ENCODE data around the gene TRIP13. TPM values are rescaled to one million over a fixed set of nuclear protein-coding genes. Genes with fewer than 3 reads are reported as not detected.

The TRIP13 gene
- total RNA-seq, 1 experiment from 2014 or later, result 45.9 TPM

DNA sequence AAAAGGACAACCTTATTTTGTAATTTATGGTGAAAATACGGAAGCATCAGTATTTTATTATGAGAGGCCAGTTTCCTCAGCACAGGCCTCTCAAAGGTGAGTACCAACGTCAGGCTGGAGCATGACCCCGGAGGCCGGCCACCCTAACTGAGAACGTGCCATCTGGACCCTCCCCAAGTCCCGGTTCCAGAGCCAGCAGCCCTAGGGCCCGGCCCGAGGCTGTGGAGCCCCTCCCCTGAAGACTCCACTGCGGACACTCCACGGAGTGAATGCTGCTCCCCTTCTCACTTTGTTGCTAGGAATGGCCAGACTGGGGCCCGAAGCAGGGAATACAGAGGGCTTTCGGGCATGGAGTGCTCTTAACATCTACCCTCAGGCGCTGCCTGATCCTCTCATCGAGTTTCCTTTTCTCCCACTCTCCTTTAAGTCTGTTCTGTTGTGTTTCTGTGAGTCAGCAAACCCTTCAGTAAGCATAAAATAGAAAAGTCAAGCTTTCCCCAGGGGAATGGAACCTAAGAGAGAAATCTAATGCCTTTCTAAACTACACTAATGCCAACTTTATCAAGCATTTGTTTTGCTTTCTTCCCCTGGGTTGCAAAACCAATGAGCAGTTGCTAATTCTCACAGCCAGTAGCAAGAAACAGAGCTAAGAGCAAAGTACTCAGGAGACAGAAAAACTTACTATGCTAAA, 4.6 kb upstream of the TRIP13 start:
- DNase-seq (ENCODE audit: low read depth, low spot score) (no peak), ATAC-seq (no peak)
- Histone ChIP-seq H3K36me3 (ENCODE audit: control insufficient read depth, insufficient read depth, low read length) (peaks cover 32% of the 10 kb centered on the region), H3K9me3 (ENCODE audit: control insufficient read depth, insufficient read depth, low read depth, low read length) (no peaks in the 10 kb centered on the region), H3K4me1 (ENCODE audit: control insufficient read depth, insufficient read depth, low read length) (peaks cover 13% of the 10 kb centered on the region; the same call in 1 of the 2 replicates), H3K27me3 (ENCODE audit: control insufficient read depth, insufficient read depth, low read length) (no peaks in the 10 kb centered on the region), H3K27ac (ENCODE audit: low read length) (no peak overlapping the region), H3K4me3 (ENCODE audit: low read depth in 2 of 2, low read length in 2 of 2) (no peak overlapping the region)
- BruUV-seq (replicated peaks), result no TSS peak
- intact Hi-C loops (cut with micrococcal nuclease; ENCODE audit: unreplicated experiment) (no loop called here), in situ Hi-C loops (cut with HindIII; ENCODE audit: low pct_unique_long_range_greater_than_20kb, low sequenced_read_pairs) (no loop called here)
- no peak for TF ChIP-seq POLR2AphosphoS5 (IDR thresholded peaks at IDR 0.05; ENCODE audit: low read depth, low read length)
- TF ChIP-seq CTCF (IDR thresholded peaks at IDR 0.05), result no peak
- TF ChIP-seq, protein P1, sequence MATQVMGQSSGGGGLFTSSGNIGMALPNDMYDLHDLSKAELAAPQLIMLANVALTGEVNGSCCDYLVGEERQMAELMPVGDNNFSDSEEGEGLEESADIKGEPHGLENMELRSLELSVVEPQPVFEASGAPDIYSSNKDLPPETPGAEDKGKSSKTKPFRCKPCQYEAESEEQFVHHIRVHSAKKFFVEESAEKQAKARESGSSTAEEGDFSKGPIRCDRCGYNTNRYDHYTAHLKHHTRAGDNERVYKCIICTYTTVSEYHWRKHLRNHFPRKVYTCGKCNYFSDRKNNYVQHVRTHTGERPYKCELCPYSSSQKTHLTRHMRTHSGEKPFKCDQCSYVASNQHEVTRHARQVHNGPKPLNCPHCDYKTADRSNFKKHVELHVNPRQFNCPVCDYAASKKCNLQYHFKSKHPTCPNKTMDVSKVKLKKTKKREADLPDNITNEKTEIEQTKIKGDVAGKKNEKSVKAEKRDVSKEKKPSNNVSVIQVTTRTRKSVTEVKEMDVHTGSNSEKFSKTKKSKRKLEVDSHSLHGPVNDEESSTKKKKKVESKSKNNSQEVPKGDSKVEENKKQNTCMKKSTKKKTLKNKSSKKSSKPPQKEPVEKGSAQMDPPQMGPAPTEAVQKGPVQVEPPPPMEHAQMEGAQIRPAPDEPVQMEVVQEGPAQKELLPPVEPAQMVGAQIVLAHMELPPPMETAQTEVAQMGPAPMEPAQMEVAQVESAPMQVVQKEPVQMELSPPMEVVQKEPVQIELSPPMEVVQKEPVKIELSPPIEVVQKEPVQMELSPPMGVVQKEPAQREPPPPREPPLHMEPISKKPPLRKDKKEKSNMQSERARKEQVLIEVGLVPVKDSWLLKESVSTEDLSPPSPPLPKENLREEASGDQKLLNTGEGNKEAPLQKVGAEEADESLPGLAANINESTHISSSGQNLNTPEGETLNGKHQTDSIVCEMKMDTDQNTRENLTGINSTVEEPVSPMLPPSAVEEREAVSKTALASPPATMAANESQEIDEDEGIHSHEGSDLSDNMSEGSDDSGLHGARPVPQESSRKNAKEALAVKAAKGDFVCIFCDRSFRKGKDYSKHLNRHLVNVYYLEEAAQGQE (IDR thresholded peaks at IDR 0.05; ENCODE audit: insufficient read depth in 1 of 2, low read depth in 2 of 2, low read length in 1 of 2), result no peak
- no peak for TF ChIP-seq TCF7L2 (IDR thresholded peaks at IDR 0.05; ENCODE audit: low read depth, low read length)
- TF ChIP-seq SIN3A (IDR thresholded peaks at IDR 0.05; ENCODE audit: borderline replicate concordance, insufficient read depth, low read depth, low read length), result no peak
- CTCF ChIA-PET, result no interaction called here
- POLR2A ChIA-PET, result interaction anchor here (1.1 kb wide), 1 partner anchor 215 kb away, joined by 7 read pairs; no protein-coding TSS in a partner anchor

DNA sequence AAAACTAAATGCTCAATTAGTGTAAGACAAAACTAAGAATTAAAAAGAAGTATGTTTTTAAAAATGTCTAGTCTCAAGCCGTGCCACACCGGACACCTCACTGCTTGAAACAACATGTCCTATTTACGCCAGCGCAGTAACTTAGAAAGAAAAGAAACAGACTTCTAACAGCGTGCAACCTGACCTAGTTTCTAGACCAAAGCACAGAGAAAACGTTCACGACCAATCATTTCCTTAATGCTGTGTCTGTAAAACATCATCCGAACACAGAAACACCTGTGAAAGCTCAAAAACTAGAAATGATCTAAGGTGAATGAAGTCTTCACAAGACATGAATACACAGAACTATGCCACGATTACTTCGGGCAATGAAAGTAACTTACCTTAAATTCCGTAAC, 4.0 kb upstream of the TRIP13 start:
- intact Hi-C loops (cut with micrococcal nuclease; ENCODE audit: unreplicated experiment), result no loop called here

More for the DNA sequence above, 4.0 kb upstream of the TRIP13 start:
- BruUV-seq (replicated peaks), result no TSS peak
- Histone ChIP-seq H3K4me1 (ENCODE audit: control insufficient read depth, insufficient read depth, low read length) (peaks cover 15% of the 10 kb centered on the region; the same call in 1 of the 2 replicates), H3K36me3 (ENCODE audit: control insufficient read depth, insufficient read depth, low read length) (peaks cover 32% of the 10 kb centered on the region), H3K9me3 (ENCODE audit: control insufficient read depth, insufficient read depth, low read depth, low read length) (no peaks in the 10 kb centered on the region), H3K27ac (ENCODE audit: low read length) (no peak overlapping the region), H3K27me3 (ENCODE audit: control insufficient read depth, insufficient read depth, low read length) (no peaks in the 10 kb centered on the region), H3K4me3 (ENCODE audit: low read depth in 2 of 2, low read length in 2 of 2) (no peak overlapping the region)
- ChIA-PET CTCF (no interaction called here), POLR2A (interaction anchor here (1.1 kb wide), 1 partner anchor 216 kb away, joined by 7 read pairs; no protein-coding TSS in a partner anchor)
- no peak for DNase-seq (ENCODE audit: low read depth, low spot score)
- in situ Hi-C loops (cut with HindIII; ENCODE audit: low pct_unique_long_range_greater_than_20kb, low sequenced_read_pairs), result no loop called here
- TF ChIP-seq SIN3A (IDR thresholded peaks at IDR 0.05; ENCODE audit: borderline replicate concordance, insufficient read depth, low read depth, low read length), result no peak
- TF ChIP-seq POLR2AphosphoS5 (IDR thresholded peaks at IDR 0.05; ENCODE audit: low read depth, low read length), result no peak
- no peak for TF ChIP-seq CTCF (IDR thresholded peaks at IDR 0.05)
- no peak for TF ChIP-seq TCF7L2 (IDR thresholded peaks at IDR 0.05; ENCODE audit: low read depth, low read length)
- TF ChIP-seq, protein P1 (IDR thresholded peaks at IDR 0.05; ENCODE audit: insufficient read depth in 1 of 2, low read depth in 2 of 2, low read length in 1 of 2), result no peak
- ATAC-seq, result no peak

Measured in Panc1 (cell line).